SK-N-SH treated with all-trans-retinoic acid at 6 μM for 48 hours (cell line): Measurements from ENCODE around the gene FZD4.
A peak's percentile ranks its signal among the peaks of the same experiment; 100 is the strongest.

Experiments used
- ATAC-seq: fragments of 200-7000 bp; cut with Tn5 transposase; 3 replicates; pipeline ENCODE4 v1.9.1; 2020; ENCODE audit warnings: mild to moderate bottlenecking, moderate library complexity
- BACH2 ChIP-seq: fragments of 250-450 bp; sonication (Bioruptor Pico); IDR thresholded peaks from 2 replicates; pipeline ENCODE4 v1.9.0; 2021; ENCODE audit warnings: mild to moderate bottlenecking, borderline replicate concordance
- CSRNP3 ChIP-seq: fragments of 250-450 bp; sonication (Bioruptor Pico); IDR thresholded peaks from 2 replicates; pipeline ENCODE4 v1.5.1; 2021; ENCODE audit warnings: mild to moderate bottlenecking, moderate library complexity
- GLIS3 ChIP-seq: fragments of 250-450 bp; sonication (Bioruptor Pico); IDR thresholded peaks from 2 replicates; pipeline ENCODE4 v1.5.0; 2020; ENCODE audit warnings: mild to moderate bottlenecking, moderate library complexity
- OSR1 ChIP-seq: fragments of 250-450 bp; sonication (Bioruptor Pico); IDR thresholded peaks from 2 replicates; pipeline ENCODE4 v1.8.0; 2022; ENCODE audit warnings: moderate library complexity, mild to moderate bottlenecking, inconsistent platforms
- PPARA ChIP-seq: fragments of 250-450 bp; sonication (Bioruptor Pico); IDR thresholded peaks from 2 replicates; pipeline ENCODE4 v1.5.0; 2020; ENCODE audit warnings: mild to moderate bottlenecking, borderline replicate concordance
- SNAI2 ChIP-seq: fragments of 250-450 bp; sonication (Bioruptor Pico); IDR thresholded peaks from 2 replicates; pipeline ENCODE4 v1.5.0; 2020; ENCODE audit warnings: mild to moderate bottlenecking, moderate library complexity
- TCF4 ChIP-seq: fragments of 250-450 bp; sonication (Bioruptor Pico); IDR thresholded peaks from 2 replicates; pipeline ENCODE4 v1.8.0; 2021; ENCODE audit warnings: mild to moderate bottlenecking, moderate library complexity, borderline replicate concordance
- TOX ChIP-seq: fragments of 250-450 bp; sonication (Bioruptor Pico); IDR thresholded peaks from 2 replicates; pipeline ENCODE4 v1.8.0; 2021; ENCODE audit warnings: mild to moderate bottlenecking, moderate library complexity, borderline replicate concordance
- TSHZ2 ChIP-seq: fragments of 250-450 bp; sonication (Bioruptor Pico); IDR thresholded peaks from 2 replicates; pipeline ENCODE4 v1.5.0; 2020; ENCODE audit warnings: mild to moderate bottlenecking, moderate library complexity
- ZFP3 ChIP-seq: fragments of 250-450 bp; sonication (Bioruptor Pico); IDR thresholded peaks from 2 replicates; pipeline ENCODE4 v1.5.0; 2020; ENCODE audit warnings: mild to moderate bottlenecking, moderate library complexity
- ZFP30 ChIP-seq: fragments of 450-650 bp; formaldehyde crosslinking; IDR thresholded peaks from 2 replicates; pipeline ENCODE4 v1.5.0; 2022; ENCODE audit warnings: mild to moderate bottlenecking, moderate library complexity
- ZNF565 ChIP-seq: fragments of 450-650 bp; formaldehyde crosslinking; conservative IDR thresholded peaks from 2 replicates; pipeline ENCODE4 v1.5.0; 2020; ENCODE audit warnings: low read depth, mild to moderate bottlenecking, moderate library complexity
- ZNF70 ChIP-seq: fragments of 450-650 bp; formaldehyde crosslinking; IDR thresholded peaks from 2 replicates; pipeline ENCODE4 v1.5.0; 2020; ENCODE audit warnings: mild to moderate bottlenecking, moderate library complexity
- TF ChIP-seq, protein P1 (sequence below): fragments of 250-450 bp; sonication (Bioruptor Pico); IDR thresholded peaks from 2 replicates; pipeline ENCODE4 v1.8.0; 2020; ENCODE audit warnings: mild to moderate bottlenecking, moderate library complexity, borderline replicate concordance
- TF ChIP-seq, protein P2 (sequence below): fragments of 250-450 bp; sonication (Bioruptor Pico); IDR thresholded peaks from 2 replicates; pipeline ENCODE4 v1.8.0; 2021; ENCODE audit warnings: low read depth, mild to moderate bottlenecking, moderate library complexity, borderline replicate concordance

FZD4 gene

GRCh38 chr11:86896441-86896841 is 58.8 kb downstream of the FZD4 start:
- no peak for TF ChIP-seq ZFP3 (CRISPR knock-in tag)
- TF ChIP-seq BACH2: no peak
- TF ChIP-seq ZNF565 (CRISPR knock-in tag): no peak
- TF ChIP-seq, protein P1, sequence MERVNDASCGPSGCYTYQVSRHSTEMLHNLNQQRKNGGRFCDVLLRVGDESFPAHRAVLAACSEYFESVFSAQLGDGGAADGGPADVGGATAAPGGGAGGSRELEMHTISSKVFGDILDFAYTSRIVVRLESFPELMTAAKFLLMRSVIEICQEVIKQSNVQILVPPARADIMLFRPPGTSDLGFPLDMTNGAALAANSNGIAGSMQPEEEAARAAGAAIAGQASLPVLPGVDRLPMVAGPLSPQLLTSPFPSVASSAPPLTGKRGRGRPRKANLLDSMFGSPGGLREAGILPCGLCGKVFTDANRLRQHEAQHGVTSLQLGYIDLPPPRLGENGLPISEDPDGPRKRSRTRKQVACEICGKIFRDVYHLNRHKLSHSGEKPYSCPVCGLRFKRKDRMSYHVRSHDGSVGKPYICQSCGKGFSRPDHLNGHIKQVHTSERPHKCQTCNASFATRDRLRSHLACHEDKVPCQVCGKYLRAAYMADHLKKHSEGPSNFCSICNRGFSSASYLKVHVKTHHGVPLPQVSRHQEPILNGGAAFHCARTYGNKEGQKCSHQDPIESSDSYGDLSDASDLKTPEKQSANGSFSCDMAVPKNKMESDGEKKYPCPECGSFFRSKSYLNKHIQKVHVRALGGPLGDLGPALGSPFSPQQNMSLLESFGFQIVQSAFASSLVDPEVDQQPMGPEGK (CRISPR knock-in tag): no peak
- TF ChIP-seq TOX (CRISPR knock-in tag): no peak
- TF ChIP-seq TSHZ2 (CRISPR knock-in tag): no peak
- no peak for TF ChIP-seq ZFP30 (CRISPR knock-in tag)
- TF ChIP-seq TCF4 (CRISPR knock-in tag): no peak
- TF ChIP-seq GLIS3 (CRISPR knock-in tag): no peak
- TF ChIP-seq OSR1 (CRISPR knock-in tag): no peak
- TF ChIP-seq ZNF70: no peak
- TF ChIP-seq PPARA (CRISPR knock-in tag): no peak
- TF ChIP-seq, protein P2, sequence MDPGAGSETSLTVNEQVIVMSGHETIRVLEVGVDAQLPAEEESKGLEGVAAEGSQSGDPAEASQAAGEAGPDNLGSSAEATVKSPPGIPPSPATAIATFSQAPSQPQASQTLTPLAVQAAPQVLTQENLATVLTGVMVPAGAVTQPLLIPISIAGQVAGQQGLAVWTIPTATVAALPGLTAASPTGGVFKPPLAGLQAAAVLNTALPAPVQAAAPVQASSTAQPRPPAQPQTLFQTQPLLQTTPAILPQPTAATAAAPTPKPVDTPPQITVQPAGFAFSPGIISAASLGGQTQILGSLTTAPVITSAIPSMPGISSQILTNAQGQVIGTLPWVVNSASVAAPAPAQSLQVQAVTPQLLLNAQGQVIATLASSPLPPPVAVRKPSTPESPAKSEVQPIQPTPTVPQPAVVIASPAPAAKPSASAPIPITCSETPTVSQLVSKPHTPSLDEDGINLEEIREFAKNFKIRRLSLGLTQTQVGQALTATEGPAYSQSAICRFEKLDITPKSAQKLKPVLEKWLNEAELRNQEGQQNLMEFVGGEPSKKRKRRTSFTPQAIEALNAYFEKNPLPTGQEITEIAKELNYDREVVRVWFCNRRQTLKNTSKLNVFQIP (CRISPR knock-in tag): no peak
- no peak for TF ChIP-seq SNAI2
- TF ChIP-seq CSRNP3: no peak
- TF ChIP-seq, all 23 proteins: peak for 0
- peak; percentile 64 for ATAC-seq
